IMR-90 (cell line): ENCODE measurements around the gene CMTM8. TPM values are rescaled to one million over a fixed set of nuclear protein-coding genes. Genes with fewer than 3 reads are reported as not detected.

Experiments used
- ATAC-seq: fragments of 200-7000 bp; cut with Tn5 transposase; 2 replicates; pipeline ENCODE4 v1.9.1; 2020; ENCODE audit warnings: low read depth, mild to moderate bottlenecking, moderate library complexity
- BruUV-seq: library from RNA; stranded (reverse); fragments of 400-500 nt; replicated peaks from 2 replicates; lab custom pipeline; 2021; lab: Mats Ljungman, UMichigan
- CTCF ChIA-PET: fragments of 300-600 bp; formaldehyde crosslinking; extraction: SDS; loops from one replicate; lab custom pipeline; 2021; ENCODE audit warnings: antibody characterized with exemption; lab: Yijun Ruan, JAX
- POLR2A ChIA-PET: fragments of 300-600 bp; sonication (Branson Sonifier 250); formaldehyde crosslinking; loops from one replicate; lab custom pipeline; 2022; ENCODE audit warnings: antibody characterized with exemption; ENCODE audit not compliant: unreplicated experiment; lab: Charles Lee
- DNase-seq: peaks from one replicate; pipeline ENCODE4 v3.0.0; 2013
- H2AFZ ChIP-seq: replicated peaks from 2 replicates; pipeline ENCODE3; 2013; ENCODE audit warnings: low read length, mild to moderate bottlenecking; ENCODE audit not compliant: poor library complexity
- H2AK5ac ChIP-seq: 2 replicates; pipeline ENCODE4 v1.6.1; 2013; ENCODE audit warnings: low read depth, low read length, inconsistent platforms
- H2AK9ac ChIP-seq: replicated peaks from 2 replicates; pipeline ENCODE3; 2013; ENCODE audit warnings: mild to moderate bottlenecking, low read depth, low read length, moderate library complexity; ENCODE audit not compliant: poor library complexity
- H2BK120ac ChIP-seq: 2 replicates; pipeline ENCODE4 v1.6.1; 2013; ENCODE audit warnings: low read depth, low read length, inconsistent platforms
- H2BK15ac ChIP-seq: 3 replicates; pipeline ENCODE4 v1.6.1; 2013; ENCODE audit warnings: low read depth, low read length, inconsistent platforms
- H2BK20ac ChIP-seq: 2 replicates; pipeline ENCODE4 v1.6.1; 2013; ENCODE audit warnings: low read depth, mild to moderate bottlenecking, inconsistent platforms, low read length, moderate library complexity
- H2BK5ac ChIP-seq: 2 replicates; pipeline ENCODE4 v1.6.1; 2013; ENCODE audit warnings: mild to moderate bottlenecking, low read depth, low read length, inconsistent platforms; ENCODE audit not compliant: poor library complexity, severe bottlenecking
- H3K14ac ChIP-seq: replicated peaks from 2 replicates; pipeline ENCODE4 v1.6.1; 2013; ENCODE audit warnings: low read depth, low read length, inconsistent platforms
- H3K18ac ChIP-seq: 2 replicates; pipeline ENCODE4 v1.6.1; 2013; ENCODE audit warnings: low read depth, low read length, control low read depth
- H3K23ac ChIP-seq: 2 replicates; pipeline ENCODE4 v1.6.1; 2013; ENCODE audit warnings: low read depth, low read length, inconsistent platforms
- H3K27ac ChIP-seq: 2 replicates; pipeline ENCODE4 v1.5.1; 2013; ENCODE audit warnings: mild to moderate bottlenecking, control low read depth, low read length; ENCODE audit not compliant: insufficient read depth
- H3K27me3 ChIP-seq: 2 replicates; pipeline ENCODE4 v1.6.1; 2013; ENCODE audit warnings: low read length; ENCODE audit not compliant: control insufficient read depth, insufficient read depth
- H3K36me3 ChIP-seq: 2 replicates; pipeline ENCODE4 v1.6.1; 2013; ENCODE audit warnings: low read length, mixed read lengths; ENCODE audit not compliant: control insufficient read depth, insufficient read depth
- H3K4ac ChIP-seq: 2 replicates; pipeline ENCODE4 v1.6.1; 2013; ENCODE audit warnings: low read depth, low read length, inconsistent platforms
- H3K4me1 ChIP-seq: 2 replicates; pipeline ENCODE4 v1.6.1; 2013; ENCODE audit warnings: low read length, mixed read lengths; ENCODE audit not compliant: control insufficient read depth, insufficient read depth
- H3K4me2 ChIP-seq: 2 replicates; pipeline ENCODE4 v1.6.1; 2013; ENCODE audit warnings: low read depth, mild to moderate bottlenecking, control low read depth, low read length, moderate library complexity
- H3K4me3 ChIP-seq: 2 replicates; pipeline ENCODE4 v1.5.1; 2013; ENCODE audit warnings: low read depth, mild to moderate bottlenecking, control low read depth, low read length, moderate library complexity; ENCODE audit not compliant: insufficient read depth
- H3K56ac ChIP-seq: 2 replicates; pipeline ENCODE4 v1.6.1; 2013; ENCODE audit warnings: low read length, inconsistent platforms; ENCODE audit not compliant: insufficient read depth; ENCODE audit errors: extremely low read depth
- H3K79me1 ChIP-seq, 2 experiments: 2 replicates each; pipeline ENCODE4 v1.6.1; 2013; ENCODE audit warnings: low read length in 2 of 2, inconsistent platforms in 1 of 2, low read depth in 1 of 2
- H3K9ac ChIP-seq: 2 replicates; pipeline ENCODE4 v1.6.1; 2013; ENCODE audit warnings: low read depth, low read length, control low read depth
- H3K9me1 ChIP-seq: 2 replicates; pipeline ENCODE4 v1.6.1; 2013; ENCODE audit warnings: low read length, inconsistent platforms; ENCODE audit not compliant: insufficient read depth
- H3K9me3 ChIP-seq: 2 replicates; pipeline ENCODE4 v1.6.1; 2013; ENCODE audit warnings: low read length; ENCODE audit not compliant: control insufficient read depth, insufficient read depth
- H4K20me1 ChIP-seq: 2 replicates; pipeline ENCODE4 v1.6.1; 2013; ENCODE audit warnings: low read length, inconsistent platforms; ENCODE audit not compliant: insufficient read depth
- H4K5ac ChIP-seq: 2 replicates; pipeline ENCODE4 v1.6.1; 2013; ENCODE audit warnings: mild to moderate bottlenecking, low read depth, low read length, control low read depth
- H4K8ac ChIP-seq, 2 experiments: 2 replicates each; pipeline ENCODE4 v1.6.1; 2013; ENCODE audit warnings: low read depth in 2 of 2, low read length in 2 of 2, control low read depth in 1 of 2, inconsistent platforms in 1 of 2
- H4K91ac ChIP-seq: 2 replicates; pipeline ENCODE4 v1.6.1; 2013; ENCODE audit warnings: low read depth, low read length, inconsistent platforms; ENCODE audit not compliant: insufficient read depth
- MAZ ChIP-seq: IDR thresholded peaks from 2 replicates; pipeline ENCODE4 v1.6.1; 2012; ENCODE audit warnings: low read depth, mild to moderate bottlenecking, low read length, improper control_type of control experiment, moderate library complexity, borderline replicate concordance
- NFE2L2 ChIP-seq: fragments of 150-350 bp; IDR thresholded peaks from 2 replicates; pipeline ENCODE4 v1.6.1; 2016; ENCODE audit warnings: low read depth, mild to moderate bottlenecking, low read length
- RAD21 ChIP-seq: IDR thresholded peaks from 2 replicates; pipeline ENCODE4 v1.6.1; 2012; ENCODE audit warnings: low read length, improper control_type of control experiment
- RFX5 ChIP-seq: IDR thresholded peaks from 2 replicates; pipeline ENCODE4 v1.8.0; 2012; ENCODE audit warnings: low read depth, mild to moderate bottlenecking, low read length, moderate library complexity
- SMC3 ChIP-seq: fragments of 150-350 bp; IDR thresholded peaks from 2 replicates; pipeline ENCODE4 v1.6.1; 2016; ENCODE audit warnings: low read depth, mild to moderate bottlenecking, antibody characterized with exemption, low read length, moderate library complexity
- WGBS, 2 experiments: methylation state at CpG; one replicate each; pipeline versions ENCODE4 v1.1.5 to v1.1.7; 2013; ENCODE audit warnings: missing lambda C conversion rate in 2 of 2; ENCODE audit not compliant: insufficient read length in 1 of 2; ENCODE audit errors: extremely low coverage in 2 of 2; 5-methylcytosine and 5-hydroxymethylcytosine counted together
- dilution Hi-C: fragments of 300-500 bp; cut with HindIII; formaldehyde crosslinking; loops from one replicate; pipeline ENCODE4 v1.14.3; 2018; ENCODE audit warnings: low sequenced_read_pairs; ENCODE audit not compliant: unreplicated experiment
- in situ Hi-C: fragments of 300-500 bp; cut with MboI; formaldehyde crosslinking; loops from 3 replicates; pipeline ENCODE4 v1.14.3; 2019; ENCODE audit warnings: low sequenced_read_pairs, inconsistent platforms, mixed read lengths
- intact Hi-C: fragments of 100-400 bp; cut with micrococcal nuclease; formaldehyde crosslinking; loops from 2 replicates; pipeline ENCODE4 v1.10.0; 2022
- polyA plus RNA-seq, 3 experiments: library from polyadenylated mRNA; depleted of rRNA; stranded (reverse); fragments of >200 nt; gene quantifications; 2 replicates each; pipeline ENCODE4 v1.2.3, GENCODE V29; 2012; ENCODE audit warnings: low replicate concordance in 1 of 3
- total RNA-seq: library from RNA; depleted of rRNA; stranded (reverse); fragments of >200 nt; gene quantifications from 2 replicates; pipeline ENCODE4 v1.2.3, GENCODE V29; 2012
- TF ChIP-seq, protein P1 (sequence below): fragments of 150-350 bp; IDR thresholded peaks from 2 replicates; pipeline ENCODE4 v1.6.1; 2016; ENCODE audit warnings: low read depth, mild to moderate bottlenecking, low read length, moderate library complexity, borderline replicate concordance

Gene CMTM8
- total and polyA plus RNA-seq, 2 of the 4 experiments (the other 2 are of a cell fraction), result 0.15 TPM; not detected in 1

DNA sequence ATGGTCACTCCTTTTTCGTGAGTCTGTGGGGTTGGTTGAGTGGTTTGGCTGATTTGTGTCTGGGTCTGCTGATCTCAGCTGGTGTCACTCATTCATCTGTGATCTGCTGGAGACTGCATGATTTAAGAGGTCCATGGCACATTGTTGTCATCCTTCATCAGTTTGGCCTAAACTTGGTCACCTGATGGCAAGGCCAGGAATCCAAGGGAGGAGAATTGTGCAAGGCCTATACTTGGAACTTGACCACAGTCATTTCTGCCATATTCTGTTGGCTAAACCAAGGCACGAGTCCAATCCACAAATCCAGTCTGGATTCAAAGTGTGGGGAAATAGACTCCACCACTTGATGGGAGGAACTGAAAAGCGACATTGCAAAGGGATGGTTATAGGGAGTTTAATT is 67.6 kb downstream of the CMTM8 start:
- no TSS peak for BruUV-seq

More for the DNA sequence above, 67.6 kb downstream of the CMTM8 start:
- no peak overlapping the region for H4K5ac ChIP-seq
- POLR2A ChIA-PET, result no interaction called here
- no peak overlapping the region for H3K4me2 ChIP-seq
- H3K27ac ChIP-seq, result no peak overlapping the region
- no peak overlapping the region for H3K4ac ChIP-seq
- no peak overlapping the region for H2AFZ ChIP-seq
- no peak overlapping the region for H3K23ac ChIP-seq
- H3K4me3 ChIP-seq, result no peak overlapping the region
- in situ Hi-C loops (no loop called here), intact Hi-C loops (no loop called here), dilution Hi-C loops (no loop called here)
- no peak overlapping the region for H2AK5ac ChIP-seq
- no peak overlapping the region for H3K14ac ChIP-seq
- TF ChIP-seq MAZ (no peak), NFE2L2 (no peak), RFX5 (no peak), RAD21 (no peak), SMC3 (no peak)
- TF ChIP-seq, protein P1, sequence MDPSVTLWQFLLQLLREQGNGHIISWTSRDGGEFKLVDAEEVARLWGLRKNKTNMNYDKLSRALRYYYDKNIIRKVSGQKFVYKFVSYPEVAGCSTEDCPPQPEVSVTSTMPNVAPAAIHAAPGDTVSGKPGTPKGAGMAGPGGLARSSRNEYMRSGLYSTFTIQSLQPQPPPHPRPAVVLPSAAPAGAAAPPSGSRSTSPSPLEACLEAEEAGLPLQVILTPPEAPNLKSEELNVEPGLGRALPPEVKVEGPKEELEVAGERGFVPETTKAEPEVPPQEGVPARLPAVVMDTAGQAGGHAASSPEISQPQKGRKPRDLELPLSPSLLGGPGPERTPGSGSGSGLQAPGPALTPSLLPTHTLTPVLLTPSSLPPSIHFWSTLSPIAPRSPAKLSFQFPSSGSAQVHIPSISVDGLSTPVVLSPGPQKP, result no peak
- H3K36me3 ChIP-seq, result no peaks in the 10 kb centered on the region
- H2BK15ac ChIP-seq, result no peak overlapping the region
- no CpG with 5 or more reads among the region's 3 CpGs for WGBS, 2 experiments
- no peak overlapping the region for H2BK20ac ChIP-seq
- no peak overlapping the region for H2BK5ac ChIP-seq
- H3K18ac ChIP-seq, result no peak overlapping the region
- no peaks in the 10 kb centered on the region for H3K9me3 ChIP-seq
- H2AK9ac ChIP-seq, result no peak overlapping the region
- no peaks in the 10 kb centered on the region for H3K79me1 ChIP-seq
- DNase-seq (no peak), ATAC-seq (no peak)
- no peak overlapping the region for H2BK120ac ChIP-seq
- no peaks in the 10 kb centered on the region for H3K4me1 ChIP-seq
- peaks cover 12% of the 10 kb centered on the region for H3K27me3 ChIP-seq
- H3K9me1 ChIP-seq, result no peaks in the 10 kb centered on the region
- H3K9ac ChIP-seq, result no peak overlapping the region
- H4K91ac ChIP-seq, result no peak overlapping the region
- H3K56ac ChIP-seq, result no peak overlapping the region
- CTCF ChIA-PET, result no interaction called here
- H4K8ac ChIP-seq, result no peak overlapping the region
- H4K20me1 ChIP-seq, result no peaks in the 10 kb centered on the region
